Measurements from ENCODE around the gene NLRP3.

DNA sequence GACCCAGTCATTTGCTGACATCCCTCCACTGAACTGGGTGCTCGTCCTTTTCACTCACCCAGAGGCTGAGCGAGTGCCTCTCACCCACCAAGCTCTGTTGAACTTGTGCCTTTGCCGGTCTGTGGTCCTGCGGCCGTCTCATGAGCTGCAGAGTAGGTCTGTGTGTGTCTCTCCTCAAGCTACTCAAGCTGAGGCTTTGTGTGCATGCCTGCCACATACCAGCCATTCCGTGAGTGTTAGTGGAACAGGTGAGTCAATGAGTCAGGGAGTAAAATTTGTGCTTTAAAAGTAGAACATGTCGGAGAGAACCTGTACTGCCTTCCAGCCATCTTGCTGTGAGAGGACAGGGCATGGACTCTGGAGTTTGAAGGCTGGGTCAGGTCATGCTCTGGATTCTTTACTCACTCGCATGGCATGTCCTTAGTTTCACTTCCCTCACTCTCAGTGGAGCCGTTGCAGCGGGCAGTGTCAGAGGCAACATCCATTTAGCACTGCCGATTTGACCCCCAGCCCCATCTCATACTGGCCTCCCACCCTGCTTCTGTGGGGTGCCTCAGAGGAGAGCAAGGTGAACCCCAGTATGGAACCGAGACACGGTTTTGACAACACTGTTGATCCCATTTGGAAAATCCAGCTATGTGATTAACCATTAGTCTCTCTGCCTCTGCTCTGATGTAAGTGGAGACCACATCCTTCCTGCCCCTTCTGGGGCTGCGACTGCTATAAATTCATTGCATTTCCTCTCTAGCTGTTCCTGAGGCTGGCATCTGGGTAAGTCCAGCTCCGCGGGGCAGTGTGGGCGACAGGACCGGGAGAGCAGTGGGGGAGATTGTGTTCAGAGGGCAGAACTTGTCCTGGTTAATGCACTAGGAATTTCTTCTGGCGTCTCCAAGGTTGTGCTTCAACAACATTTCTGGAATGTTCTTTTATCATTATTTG, at the start of gene NLRP3:
- TF ChIP-seq, protein P1, sequence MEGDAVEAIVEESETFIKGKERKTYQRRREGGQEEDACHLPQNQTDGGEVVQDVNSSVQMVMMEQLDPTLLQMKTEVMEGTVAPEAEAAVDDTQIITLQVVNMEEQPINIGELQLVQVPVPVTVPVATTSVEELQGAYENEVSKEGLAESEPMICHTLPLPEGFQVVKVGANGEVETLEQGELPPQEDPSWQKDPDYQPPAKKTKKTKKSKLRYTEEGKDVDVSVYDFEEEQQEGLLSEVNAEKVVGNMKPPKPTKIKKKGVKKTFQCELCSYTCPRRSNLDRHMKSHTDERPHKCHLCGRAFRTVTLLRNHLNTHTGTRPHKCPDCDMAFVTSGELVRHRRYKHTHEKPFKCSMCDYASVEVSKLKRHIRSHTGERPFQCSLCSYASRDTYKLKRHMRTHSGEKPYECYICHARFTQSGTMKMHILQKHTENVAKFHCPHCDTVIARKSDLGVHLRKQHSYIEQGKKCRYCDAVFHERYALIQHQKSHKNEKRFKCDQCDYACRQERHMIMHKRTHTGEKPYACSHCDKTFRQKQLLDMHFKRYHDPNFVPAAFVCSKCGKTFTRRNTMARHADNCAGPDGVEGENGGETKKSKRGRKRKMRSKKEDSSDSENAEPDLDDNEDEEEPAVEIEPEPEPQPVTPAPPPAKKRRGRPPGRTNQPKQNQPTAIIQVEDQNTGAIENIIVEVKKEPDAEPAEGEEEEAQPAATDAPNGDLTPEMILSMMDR (IDR thresholded peaks at IDR 0.05), result no peak
- peak; percentile 14 to 84 (median 62) for TF ChIP-seq POLR2AphosphoS5 (IDR thresholded peaks at IDR 0.05)
